ENCODE data around the gene TUBA1B.

Gene TUBA1B

GRCh38 chr12:49089821-49090773 lies 41.1 kb downstream of the TUBA1B start:
- no peak for DNase-seq

- no peak for DNase-seq
Observed at GRCh38 chr12:49088932-49089330, 42.3 kb downstream of the TUBA1B start.

- peak; percentile 85 for DNase-seq
Observed at GRCh38 chr12:49088150-49088931, 42.9 kb downstream of the TUBA1B start.

DNA sequence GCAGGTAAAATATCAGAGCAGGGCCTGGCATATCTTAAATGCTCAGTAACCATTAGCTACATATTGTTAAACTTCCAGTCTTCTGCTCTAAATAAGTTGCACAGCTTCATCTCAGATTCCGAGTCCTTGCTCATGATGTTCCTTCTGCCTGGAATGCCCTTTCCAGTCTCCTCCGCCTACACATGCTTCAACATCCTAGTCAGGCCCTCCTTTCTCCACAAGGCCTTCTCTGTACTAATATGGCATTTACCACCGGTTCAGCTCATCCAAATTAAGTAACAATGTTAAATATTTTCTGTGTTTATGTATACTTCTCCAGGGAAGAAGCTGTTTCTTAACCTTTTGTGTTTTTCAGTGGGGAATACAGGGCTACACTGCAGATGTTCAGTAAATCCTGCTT lies 45.1 kb downstream of the TUBA1B start:
- no peak for DNase-seq

DNA sequence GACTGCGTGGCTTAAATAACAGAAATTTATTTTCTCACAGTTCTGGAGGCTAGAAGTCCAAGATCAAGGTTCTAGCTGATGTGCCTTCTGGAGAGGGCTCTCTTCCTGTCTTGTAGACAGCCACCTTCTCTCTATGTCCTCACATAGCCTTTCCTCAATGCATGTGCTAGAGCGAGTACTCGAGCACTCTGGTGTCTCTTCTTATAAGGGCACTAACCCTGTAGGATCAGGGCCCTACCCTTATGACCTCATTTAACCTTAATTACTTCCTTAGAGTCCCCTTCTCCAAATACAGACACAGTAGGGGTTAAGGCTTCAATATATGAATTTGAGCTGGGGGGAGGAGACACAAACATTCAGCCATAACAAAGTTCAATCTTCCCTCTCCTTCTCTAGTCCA lies 46.8 kb downstream of the TUBA1B start:
- no peak for DNase-seq

DNA sequence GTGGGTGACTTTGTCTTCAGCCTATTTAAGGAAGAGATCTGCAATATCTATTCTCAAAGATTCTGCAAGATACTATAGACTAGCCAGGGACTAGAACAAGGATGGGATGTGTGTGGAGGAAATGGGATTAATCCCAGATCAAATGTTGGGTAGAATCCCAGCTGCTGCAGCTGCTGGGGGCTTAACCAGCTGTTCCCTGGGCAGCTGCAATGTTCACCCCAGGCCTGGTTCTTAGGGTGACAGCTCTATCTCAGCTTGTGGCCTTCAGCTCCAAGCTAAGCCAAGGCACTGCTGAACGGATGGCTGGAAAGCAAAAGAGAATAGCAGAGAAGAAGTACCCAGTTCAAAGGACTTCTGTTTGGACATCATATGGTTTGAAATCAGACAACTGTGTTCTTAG lies 51.4 kb downstream of the TUBA1B start:
- DNase-seq = no peak
